ENCODE data around the gene GABRR2.
A peak's percentile ranks its signal among the peaks of the same experiment; 100 is the strongest.

Gene GABRR2

DNA sequence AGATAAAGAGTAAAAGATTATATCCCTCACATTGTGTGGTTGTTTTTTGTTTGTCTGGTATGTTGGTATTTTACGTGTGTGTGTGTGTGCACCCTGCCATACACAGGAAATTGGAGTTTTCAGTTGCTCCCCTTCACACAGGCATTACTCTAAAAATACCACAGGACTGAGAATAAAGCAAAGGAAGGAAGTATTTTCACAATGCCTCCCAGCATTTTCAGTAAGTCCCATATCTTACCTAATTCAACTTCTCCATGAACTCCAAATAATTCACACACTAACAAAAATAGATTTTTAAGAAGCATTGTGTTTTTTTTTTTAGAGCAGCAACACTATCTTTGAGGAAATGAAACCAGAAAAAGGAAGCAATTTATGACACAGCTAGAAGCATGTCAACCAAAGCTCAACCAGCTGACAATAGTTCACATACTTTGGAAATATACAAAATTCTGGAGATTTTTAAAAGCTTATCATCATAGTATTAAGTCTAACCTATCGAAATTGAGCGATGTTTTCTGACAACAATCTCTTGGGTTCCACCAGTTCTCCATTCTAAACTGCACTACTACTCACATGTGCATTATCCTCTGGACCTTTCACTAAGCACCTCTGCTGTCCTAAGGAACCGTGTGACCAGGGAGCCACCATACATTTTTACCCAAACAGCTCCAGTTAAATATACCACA is 35.3 kb upstream of the GABRR2 start:
- DNase-seq (ENCODE audit: low read depth): peak; percentile 83
- TF ChIP-seq, protein P1, sequence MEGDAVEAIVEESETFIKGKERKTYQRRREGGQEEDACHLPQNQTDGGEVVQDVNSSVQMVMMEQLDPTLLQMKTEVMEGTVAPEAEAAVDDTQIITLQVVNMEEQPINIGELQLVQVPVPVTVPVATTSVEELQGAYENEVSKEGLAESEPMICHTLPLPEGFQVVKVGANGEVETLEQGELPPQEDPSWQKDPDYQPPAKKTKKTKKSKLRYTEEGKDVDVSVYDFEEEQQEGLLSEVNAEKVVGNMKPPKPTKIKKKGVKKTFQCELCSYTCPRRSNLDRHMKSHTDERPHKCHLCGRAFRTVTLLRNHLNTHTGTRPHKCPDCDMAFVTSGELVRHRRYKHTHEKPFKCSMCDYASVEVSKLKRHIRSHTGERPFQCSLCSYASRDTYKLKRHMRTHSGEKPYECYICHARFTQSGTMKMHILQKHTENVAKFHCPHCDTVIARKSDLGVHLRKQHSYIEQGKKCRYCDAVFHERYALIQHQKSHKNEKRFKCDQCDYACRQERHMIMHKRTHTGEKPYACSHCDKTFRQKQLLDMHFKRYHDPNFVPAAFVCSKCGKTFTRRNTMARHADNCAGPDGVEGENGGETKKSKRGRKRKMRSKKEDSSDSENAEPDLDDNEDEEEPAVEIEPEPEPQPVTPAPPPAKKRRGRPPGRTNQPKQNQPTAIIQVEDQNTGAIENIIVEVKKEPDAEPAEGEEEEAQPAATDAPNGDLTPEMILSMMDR (IDR thresholded peaks at IDR 0.05; ENCODE audit: low read length, missing control alignments): no peak
- peak overlapping the region; percentile 86 for H3K4me3 ChIP-seq (replicated peaks; ENCODE audit: low read depth, low read length)

- peak; percentile 26 for DNase-seq (ENCODE audit: low read depth)
- H3K4me3 ChIP-seq (replicated peaks; ENCODE audit: low read depth, low read length): no peak overlapping the region
- TF ChIP-seq, protein P1 (IDR thresholded peaks at IDR 0.05; ENCODE audit: low read length, missing control alignments): no peak
Observed at GRCh38 chr6:89348372-89348771, 33.3 kb upstream of the GABRR2 start.

DNA sequence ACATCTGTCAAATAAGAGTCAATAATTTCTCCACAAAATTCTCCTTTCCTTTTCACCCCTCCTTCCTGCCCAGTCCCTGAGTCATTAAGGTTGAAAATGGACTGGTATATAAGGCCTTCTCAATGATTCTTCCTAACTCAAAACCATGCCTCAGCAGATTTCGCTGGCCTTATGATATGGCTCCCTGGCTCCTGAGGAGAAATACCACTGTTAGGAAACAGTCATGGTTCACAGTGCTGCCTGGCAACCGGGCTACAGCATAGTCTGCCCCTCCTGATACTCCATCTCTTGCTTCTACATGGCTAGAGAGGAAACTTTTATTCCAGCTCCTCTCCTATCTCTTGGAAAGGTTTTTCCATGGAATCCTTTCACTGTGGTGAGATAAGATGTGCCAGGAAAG is 32.7 kb upstream of the GABRR2 start:
- peak; percentile 42 for DNase-seq (ENCODE audit: low read depth)
- H3K4me3 ChIP-seq (replicated peaks; ENCODE audit: low read depth, low read length): no peak overlapping the region
- TF ChIP-seq, protein P1 (IDR thresholded peaks at IDR 0.05; ENCODE audit: low read length, missing control alignments): no peak

- H3K4me3 ChIP-seq (replicated peaks; ENCODE audit: low read depth, low read length): no peak overlapping the region
- no peak for DNase-seq (ENCODE audit: low read depth)
- TF ChIP-seq, protein P1 (IDR thresholded peaks at IDR 0.05; ENCODE audit: low read length, missing control alignments): no peak
Observed at GRCh38 chr6:89346433-89346832, 31.3 kb upstream of the GABRR2 start.

- TF ChIP-seq, protein P1 (IDR thresholded peaks at IDR 0.05; ENCODE audit: low read length, missing control alignments): no peak
- H3K4me3 ChIP-seq (replicated peaks; ENCODE audit: low read depth, low read length): no peak overlapping the region
- no peak for DNase-seq (ENCODE audit: low read depth)
Observed at GRCh38 chr6:89339565-89339964, 24.5 kb upstream of the GABRR2 start.

DNA sequence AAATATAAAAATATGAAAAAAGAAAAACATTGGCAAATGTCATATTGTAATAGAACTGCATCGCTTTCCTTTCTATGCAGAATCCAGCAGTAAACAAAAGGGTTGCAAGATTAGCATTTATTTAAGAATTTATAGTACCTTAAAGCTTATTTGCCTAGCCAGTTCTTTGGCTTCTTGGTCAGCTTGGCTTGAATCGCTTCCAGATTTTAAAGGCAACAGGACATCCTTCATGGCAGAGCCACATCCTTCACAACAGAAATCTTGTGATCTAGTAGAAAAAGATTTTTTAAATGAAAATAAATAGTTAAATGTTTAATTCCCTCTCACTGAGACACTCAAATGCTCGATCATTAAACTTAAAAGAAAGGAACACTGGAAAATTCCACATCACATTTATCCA is 20.1 kb upstream of the GABRR2 start:
- no peak for DNase-seq (ENCODE audit: low read depth)
- TF ChIP-seq, protein P1 (IDR thresholded peaks at IDR 0.05; ENCODE audit: low read length, missing control alignments): no peak

GRCh38 chr6:89330910-89331309 is 15.8 kb upstream of the GABRR2 start:
- no peak for DNase-seq (ENCODE audit: low read depth)
- TF ChIP-seq, protein P1 (IDR thresholded peaks at IDR 0.05; ENCODE audit: low read length, missing control alignments): no peak
- no peak overlapping the region for H3K4me3 ChIP-seq (replicated peaks; ENCODE audit: low read depth, low read length)

More for the DNA sequence above, 20.1 kb upstream of the GABRR2 start:
- H3K4me3 ChIP-seq (replicated peaks; ENCODE audit: low read depth, low read length): no peak overlapping the region

Measured in fibroblast of pulmonary artery (primary cell).